NCI-H2107 (cell line): Measurements from ENCODE around the gene SLC25A2.
A peak's percentile ranks its signal among the peaks of the same experiment; 100 is the strongest.
"Not testable (repeated sequence)": the region's sequence is repeated elsewhere in the genome, so short reads cannot be mapped to it uniquely, and the experiment has no call there.

Experiments used
- DNase-seq: peaks from one replicate; lab custom pipeline; 2025; lab: John Stamatoyannopoulos, UW

Gene SLC25A2

GRCh38 chr5:141303756-141304155 is at the start of gene SLC25A2:
TSS of gene SLC25A2 (minus strand) at chr5:141304049. CDS start at chr5:141303865, 184 bp downstream.
- DNase-seq = no peak

- DNase-seq = no peak
Observed at GRCh38 chr5:141351591-141351990, 47.7 kb upstream of the SLC25A2 start.

GRCh38 chr5:141349917-141350619 is 46.2 kb upstream of the SLC25A2 start, which contains the start of gene PCDHGB1:
TSS of gene PCDHGB1 (plus strand) at chr5:141350099. CDS start at chr5:141350261, 162 bp downstream.
- DNase-seq = no peak

DNA sequence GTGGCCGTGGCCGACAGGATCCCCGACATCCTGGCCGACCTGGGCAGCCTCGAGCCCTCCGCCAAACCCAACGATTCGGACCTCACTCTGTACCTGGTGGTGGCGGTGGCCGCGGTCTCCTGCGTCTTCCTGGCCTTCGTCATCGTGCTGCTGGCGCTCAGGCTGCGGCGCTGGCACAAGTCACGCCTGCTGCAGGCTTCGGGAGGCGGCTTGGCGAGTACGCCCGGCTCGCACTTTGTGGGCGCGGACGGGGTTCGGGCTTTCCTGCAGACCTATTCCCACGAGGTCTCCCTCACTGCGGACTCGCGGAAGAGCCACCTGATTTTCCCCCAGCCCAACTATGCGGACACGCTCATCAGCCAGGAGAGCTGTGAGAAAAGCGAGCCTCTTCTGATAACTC is 42.2 kb upstream of the SLC25A2 start:
- not testable (repeated sequence) for DNase-seq

DNA sequence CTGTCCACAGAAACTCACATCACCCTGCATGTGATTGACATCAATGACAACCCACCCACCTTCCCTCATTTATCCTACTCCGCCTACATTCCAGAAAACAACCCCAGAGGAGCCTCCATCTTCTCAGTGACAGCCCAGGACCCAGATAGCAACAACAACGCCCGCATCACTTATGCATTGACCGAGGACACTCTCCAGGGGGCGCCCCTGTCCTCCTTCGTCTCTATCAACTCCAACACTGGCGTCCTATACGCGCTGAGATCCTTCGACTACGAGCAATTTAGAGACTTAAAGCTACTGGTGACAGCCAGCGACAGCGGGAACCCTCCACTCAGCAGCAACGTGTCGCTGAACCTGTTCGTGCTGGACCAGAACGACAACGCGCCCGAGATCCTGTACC is 41.5 kb upstream of the SLC25A2 start:
- no peak for DNase-seq

- DNase-seq = no peak
Observed at GRCh38 chr5:141343953-141344463, 40.2 kb upstream of the SLC25A2 start.

DNA sequence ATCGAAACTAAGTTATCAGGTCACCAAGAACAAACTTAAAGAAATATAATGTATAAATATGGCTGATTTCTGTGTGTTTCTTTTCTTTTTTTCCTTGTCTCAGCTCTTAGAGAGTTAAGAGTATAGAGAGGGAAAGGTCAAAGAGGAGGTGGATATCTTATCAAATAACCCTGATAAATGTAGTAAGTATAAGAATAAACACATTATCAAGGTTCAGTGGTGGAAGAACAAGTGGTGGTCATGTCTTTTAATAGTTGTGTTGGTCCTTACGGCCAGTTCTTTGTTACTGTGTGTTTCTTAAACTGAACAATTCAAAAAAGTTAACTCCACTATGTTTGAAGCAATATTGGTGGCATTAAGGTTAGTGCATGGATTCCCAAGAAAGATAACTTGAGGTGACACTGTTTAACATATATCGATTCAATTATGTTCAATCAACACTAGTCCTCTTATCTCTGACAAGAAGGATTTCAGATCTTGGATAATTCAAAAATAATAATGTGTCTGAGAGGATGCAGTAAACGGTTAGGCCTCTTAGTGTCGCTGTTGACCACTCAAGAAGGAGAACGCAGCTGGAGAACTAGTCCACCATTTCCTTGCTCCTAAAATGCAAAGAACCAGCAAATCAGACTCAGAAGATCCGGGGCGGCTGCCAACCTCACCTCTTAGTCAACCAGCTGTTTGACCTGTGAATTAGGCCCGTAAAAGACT is 39.5 kb upstream of the SLC25A2 start, which contains the start of gene PCDHGA3:
Gene PCDHGA3, plus strand, starts transcription at position 588 of the 711 bp plus-strand sequence. CDS start 205 bp downstream, outside the sequence.
- DNase-seq = no peak

DNA sequence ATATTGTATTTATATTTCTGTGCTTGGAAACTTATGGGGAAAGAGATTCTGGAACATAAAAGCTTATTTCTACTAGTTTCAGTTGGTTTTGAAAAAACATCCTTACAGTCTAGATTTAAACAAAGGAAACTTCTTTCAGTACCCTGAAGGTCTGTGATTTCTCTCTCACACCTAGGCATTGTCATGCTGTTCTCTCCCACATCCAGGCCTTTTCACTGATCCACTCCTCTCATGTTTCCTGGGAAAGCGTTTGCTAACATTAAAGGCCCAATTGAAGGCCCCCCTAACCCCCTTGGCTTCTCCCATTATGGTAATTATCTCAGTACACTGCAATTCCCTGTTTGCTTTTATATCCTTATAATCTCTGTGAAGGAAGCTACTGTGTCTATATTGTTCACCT is 38.9 kb upstream of the SLC25A2 start:
- DNase-seq = no peak

- DNase-seq = not testable (repeated sequence)
Observed at GRCh38 chr5:141340781-141341354, 37.0 kb upstream of the SLC25A2 start.

GRCh38 chr5:141338538-141339306 is 34.9 kb upstream of the SLC25A2 start, which contains the start of gene PCDHGA2:
TSS of gene PCDHGA2 (plus strand) at chr5:141338760.
- DNase-seq = no peak

DNA sequence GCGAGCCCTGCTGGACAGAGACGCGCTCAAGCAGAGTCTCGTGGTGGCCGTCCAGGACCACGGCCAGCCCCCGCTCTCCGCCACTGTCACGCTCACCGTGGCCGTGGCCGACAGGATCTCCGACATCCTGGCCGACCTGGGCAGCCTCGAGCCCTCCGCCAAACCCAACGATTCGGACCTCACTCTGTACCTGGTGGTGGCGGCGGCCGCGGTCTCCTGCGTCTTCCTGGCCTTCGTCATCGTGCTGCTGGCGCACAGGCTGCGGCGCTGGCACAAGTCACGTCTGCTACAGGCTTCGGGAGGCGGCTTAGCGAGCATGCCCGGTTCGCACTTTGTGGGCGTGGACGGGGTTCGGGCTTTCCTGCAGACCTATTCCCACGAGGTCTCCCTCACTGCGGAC is 28.7 kb upstream of the SLC25A2 start:
- DNase-seq = not testable (repeated sequence)

GRCh38 chr5:141330299-141331080 is 26.6 kb upstream of the SLC25A2 start, which contains the start of gene PCDHGA1:
TSS of gene PCDHGA1 (plus strand) at chr5:141330514.
- DNase-seq = no peak

DNA sequence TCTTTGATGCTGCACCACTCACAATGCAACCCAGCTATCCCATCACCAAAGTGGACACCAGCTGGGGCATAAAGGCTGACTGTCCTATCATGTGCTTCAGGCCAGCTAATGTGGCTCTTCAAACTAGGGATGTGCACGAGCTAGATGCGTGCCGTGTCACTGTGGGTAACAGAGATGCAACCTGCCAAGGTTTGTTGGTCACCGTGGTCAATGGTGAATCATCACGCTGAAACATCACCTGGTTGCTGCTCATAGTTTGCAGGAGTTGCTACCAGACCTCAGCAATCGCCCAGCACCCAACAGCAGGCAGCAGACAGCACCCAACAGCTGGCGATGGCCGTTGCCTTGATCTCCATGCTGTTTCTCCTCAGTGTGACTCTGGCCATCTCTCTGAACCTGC is 24.4 kb upstream of the SLC25A2 start:
- DNase-seq = no peak

DNA sequence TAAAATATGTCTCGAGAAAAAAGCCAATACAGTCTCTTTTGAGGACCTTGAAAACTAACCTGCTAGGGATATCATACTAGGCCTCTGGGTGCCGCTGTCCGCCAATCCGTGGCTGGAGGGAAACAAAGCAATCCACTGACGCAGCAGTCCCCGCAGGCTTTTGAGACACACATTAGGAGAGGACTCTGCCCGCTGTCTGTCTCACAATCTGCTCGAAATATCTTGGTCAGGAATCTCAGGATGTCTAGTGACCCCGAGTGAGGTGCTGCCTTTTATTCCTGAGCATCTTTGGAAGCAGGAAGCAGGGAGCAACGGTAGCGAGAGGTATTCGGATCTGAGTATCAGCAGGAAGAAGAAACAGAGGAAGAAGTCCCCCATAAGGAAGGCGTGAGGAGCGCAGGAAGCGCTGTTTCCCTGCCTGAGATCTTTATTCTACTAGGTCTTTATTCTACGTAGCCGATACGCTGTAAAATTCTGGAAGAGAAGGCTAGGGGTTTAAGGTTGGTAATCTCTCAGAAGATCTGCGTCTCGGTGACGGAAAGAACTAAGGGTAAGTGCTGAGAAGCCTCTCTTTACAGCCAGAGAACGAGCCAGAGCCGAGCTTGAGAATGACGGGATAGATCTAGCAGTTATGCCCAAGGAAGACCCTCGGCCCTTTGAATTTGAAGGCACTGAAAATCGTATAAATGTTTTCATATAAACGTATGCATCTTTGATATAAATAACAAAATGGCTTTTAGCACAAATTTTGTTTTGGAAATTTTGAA is 22.4 kb upstream of the SLC25A2 start:
- no peak for DNase-seq

DNA sequence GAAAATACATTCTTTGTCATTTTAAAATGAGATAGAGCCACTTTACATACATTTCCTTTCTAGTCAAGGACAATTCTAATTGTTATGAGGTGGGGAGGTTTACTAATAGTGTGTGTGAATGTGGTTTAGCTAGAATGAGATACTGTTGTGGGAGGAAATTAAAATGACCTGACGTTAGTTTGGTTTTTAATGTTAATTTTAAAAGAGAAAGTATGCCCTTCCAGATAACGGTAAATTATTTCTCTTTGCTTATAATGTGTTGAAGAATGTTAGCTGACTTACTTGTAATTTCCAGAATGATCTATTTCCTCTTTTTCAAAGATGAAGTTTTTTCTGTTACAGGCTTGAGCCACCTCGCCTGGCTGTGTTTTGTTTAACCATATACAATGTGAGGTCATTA is 18.4 kb upstream of the SLC25A2 start:
- DNase-seq = no peak

- peak; percentile 57 for DNase-seq
Observed at GRCh38 chr5:141320225-141321169, 16.6 kb upstream of the SLC25A2 start, which contains the start of gene TAF7. TSS of gene TAF7 (minus strand) at chr5:141320784. CDS start at chr5:141320044, 740 bp downstream.

- DNase-seq = no peak
Observed at GRCh38 chr5:141319699-141320098, 15.8 kb upstream of the SLC25A2 start.

- no peak for DNase-seq
Observed at GRCh38 chr5:141319202-141319601, 15.4 kb upstream of the SLC25A2 start.

DNA sequence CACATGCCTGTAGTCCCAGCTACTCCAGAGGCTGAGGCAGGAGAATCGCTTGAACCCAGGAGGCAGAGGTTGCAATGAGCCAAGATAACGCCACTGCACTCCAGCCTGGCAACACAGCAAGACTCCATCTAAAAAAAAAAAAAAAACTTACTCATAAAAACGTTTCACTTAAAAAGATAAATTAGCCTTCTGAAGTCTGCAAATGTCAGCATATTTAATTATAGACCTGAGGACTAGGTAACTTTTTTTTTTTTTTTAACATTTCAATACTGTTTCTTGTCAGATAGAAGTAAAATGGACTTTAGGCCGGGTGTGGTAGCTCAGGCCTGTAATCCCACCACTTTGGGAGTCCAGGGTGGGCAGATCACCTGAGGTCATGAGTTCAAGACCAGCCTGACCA is 13.1 kb upstream of the SLC25A2 start:
- not testable (repeated sequence) for DNase-seq
